GM12864 (cell line): ENCODE measurements around the gene ANKRD36B.
"Not testable (repeated sequence)": the region's sequence is repeated elsewhere in the genome, so short reads cannot be mapped to it uniquely, and the experiment has no call there.

ENCODE experiments used
- DNase-seq: peaks from one replicate; pipeline ENCODE4 v3.0.0-alpha.2; 2011; ENCODE audit warnings: low read depth
- H3K4me3 ChIP-seq: 2 replicates; pipeline ENCODE4 v1.5.1; 2011; ENCODE audit warnings: mild to moderate bottlenecking, low read depth, low read length, control low read depth
- CTCF ChIP-seq: IDR thresholded peaks from 2 replicates; pipeline ENCODE4 v1.5.1; 2011; ENCODE audit warnings: low read depth, mild to moderate bottlenecking, moderate library complexity, low read length, control low read depth, inconsistent platforms; ENCODE audit errors: missing control alignments

Gene ANKRD36B

GRCh38 chr2:97590515-97591394 is 1.1 kb upstream of the ANKRD36B start:
- H3K4me3 ChIP-seq = peak overlapping the region; percentile 67

GRCh38 chr2:97589257-97589597 is 450 bp downstream of the ANKRD36B start:
- not testable (repeated sequence) for DNase-seq
- H3K4me3 ChIP-seq = peak overlapping the region; percentile 66

More at GRCh38 chr2:97590515-97591394, 1.1 kb upstream of the ANKRD36B start:
- peak; percentile 88 for TF ChIP-seq CTCF
- DNase-seq = peak; percentile 53

GRCh38 chr2:97565674-97566073 is 24.0 kb downstream of the ANKRD36B start:
- H3K4me3 ChIP-seq, DNase-seq: not testable (repeated sequence)

GRCh38 chr2:97552406-97552805 is 37.3 kb downstream of the ANKRD36B start:
- not testable (repeated sequence) for H3K4me3 ChIP-seq, DNase-seq

GRCh38 chr2:97550498-97550897 is 39.2 kb downstream of the ANKRD36B start:
- H3K4me3 ChIP-seq, DNase-seq: not testable (repeated sequence)

GRCh38 chr2:97549058-97549457 is 40.6 kb downstream of the ANKRD36B start:
- H3K4me3 ChIP-seq, DNase-seq: not testable (repeated sequence)

- DNase-seq, H3K4me3 ChIP-seq: not testable (repeated sequence)
Observed at GRCh38 chr2:97548536-97548935, 41.1 kb downstream of the ANKRD36B start.

- DNase-seq = no peak
- H3K4me3 ChIP-seq = no peak overlapping the region
- TF ChIP-seq CTCF = no peak
Observed at GRCh38 chr2:97546711-97547110, 43.0 kb downstream of the ANKRD36B start.

GRCh38 chr2:97544911-97545310 is 44.8 kb downstream of the ANKRD36B start:
- DNase-seq, H3K4me3 ChIP-seq: not testable (repeated sequence)

- not testable (repeated sequence) for DNase-seq, H3K4me3 ChIP-seq
Observed at GRCh38 chr2:97525904-97526303, 63.8 kb downstream of the ANKRD36B start.

- not testable (repeated sequence) for H3K4me3 ChIP-seq, DNase-seq
Observed at GRCh38 chr2:97523816-97524215, 65.9 kb downstream of the ANKRD36B start.

- not testable (repeated sequence) for DNase-seq, H3K4me3 ChIP-seq
Observed at GRCh38 chr2:97522916-97523555, 66.6 kb downstream of the ANKRD36B start.

- not testable (repeated sequence) for DNase-seq, H3K4me3 ChIP-seq
Observed at GRCh38 chr2:97495651-97496050, 94.0 kb downstream of the ANKRD36B start.

GRCh38 chr2:97490141-97490540 is 99.5 kb downstream of the ANKRD36B start:
- DNase-seq, H3K4me3 ChIP-seq: not testable (repeated sequence)
